Neural progenitor cell (in vitro differentiated cells): ENCODE measurements around the gene CNR2.
"Not testable (repeated sequence)": the region's sequence is repeated elsewhere in the genome, so short reads cannot be mapped to it uniquely, and the experiment has no call there.

Source experiments
- CTCF ChIP-seq: fragments of 200-600 bp; sonication (generic); IDR thresholded peaks from 2 replicates; pipeline ENCODE4 v1.5.1; 2017; ENCODE audit warnings: antibody characterized with exemption, mild to moderate bottlenecking
- EZH2 ChIP-seq: fragments of 200-600 bp; sonication (generic); IDR thresholded peaks from 2 replicates; pipeline ENCODE4 v1.6.1; 2017; ENCODE audit warnings: antibody characterized with exemption, mild to moderate bottlenecking, moderate library complexity
- EZH2phosphoT487 ChIP-seq: fragments of 200-600 bp; sonication (generic); IDR thresholded peaks from 2 replicates; pipeline ENCODE4 v1.6.1; 2017; ENCODE audit warnings: antibody characterized with exemption

DNA sequence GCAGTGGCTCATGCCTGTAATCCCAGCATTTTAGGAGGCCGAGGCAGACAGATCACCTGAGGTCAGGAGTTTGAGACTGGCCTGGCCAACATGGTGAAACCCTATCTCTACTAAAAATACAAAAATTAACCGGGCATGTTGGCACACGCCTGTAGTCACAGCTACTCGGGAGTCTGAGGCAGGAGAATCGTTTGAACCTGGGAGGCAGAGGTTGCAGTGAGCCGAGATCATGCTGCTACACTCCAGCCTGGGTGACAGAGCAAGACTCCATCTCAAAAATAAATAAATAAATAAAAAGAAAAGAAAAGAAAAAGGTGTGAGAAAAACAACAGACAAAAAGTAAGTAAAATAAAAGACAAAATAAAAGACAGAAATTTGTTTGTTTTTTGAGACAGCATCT lies 79.0 kb downstream of the CNR2 start:
- not testable (repeated sequence) for TF ChIP-seq CTCF, EZH2phosphoT487, EZH2
